Glutamatergic neuron (in vitro differentiated cells): ENCODE results near the gene MAP3K20. TPM values are rescaled to one million over a fixed set of nuclear protein-coding genes. Genes with fewer than 3 reads are reported as not detected.
A peak's percentile ranks its signal among the peaks of the same experiment; 100 is the strongest.

Experiments
- DNase-seq: peaks from one replicate; pipeline ENCODE4 v3.0.0; 2022
- H3K27ac Mint-ChIP-seq: one replicate; pipeline ENCODE4 v1.8.0; 2020; ENCODE audit warnings: mild to moderate bottlenecking, mixed read lengths, inconsistent platforms; ENCODE audit not compliant: unreplicated experiment
- H3K27me3 Mint-ChIP-seq: one replicate; pipeline ENCODE4 v1.8.0; 2020; ENCODE audit warnings: mild to moderate bottlenecking, moderate library complexity, mixed read lengths, inconsistent platforms; ENCODE audit not compliant: unreplicated experiment
- H3K36me3 Mint-ChIP-seq: one replicate; pipeline ENCODE4 v1.8.0; 2020; ENCODE audit warnings: mild to moderate bottlenecking, mixed read lengths, inconsistent platforms; ENCODE audit not compliant: unreplicated experiment
- H3K4me1 Mint-ChIP-seq: one replicate; pipeline ENCODE4 v1.8.0; 2020; ENCODE audit warnings: mild to moderate bottlenecking, low read depth, mixed read lengths, inconsistent platforms; ENCODE audit not compliant: unreplicated experiment
- H3K4me3 Mint-ChIP-seq: one replicate; pipeline ENCODE4 v1.8.0; 2020; ENCODE audit warnings: mild to moderate bottlenecking, mixed read lengths, inconsistent platforms; ENCODE audit not compliant: unreplicated experiment
- H3K9me3 Mint-ChIP-seq: one replicate; pipeline ENCODE4 v1.8.0; 2020; ENCODE audit warnings: mild to moderate bottlenecking, moderate library complexity, mixed read lengths, inconsistent platforms; ENCODE audit not compliant: unreplicated experiment
- total RNA-seq: library from RNA; stranded (reverse); fragmentation: NEBNext Ultra II Directional; extraction: Animal tissue kit (Norgen Biotek cat#: 25700); gene quantifications from one replicate; pipeline ENCODE4 v1.2.1, GENCODE V29; 2021; ENCODE audit not compliant: unreplicated experiment
- TF ChIP-seq, protein P1 (sequence below): fragments of 200-600 bp; sonication (generic); IDR thresholded peaks from one replicate; pipeline ENCODE4 v1.5.0; 2021; ENCODE audit not compliant: partially characterized antibody, unreplicated experiment

Gene MAP3K20
- total RNA-seq, 1 donor from 2014 or later, result 0.76 TPM

GRCh38 chr2:173217116-173217840 lies 141.6 kb downstream of the MAP3K20 start:
- Mint-ChIP-seq H3K27me3 (no peaks in the 10 kb centered on the region), H3K4me3 (no peak overlapping the region), H3K4me1 (peaks cover 13% of the 10 kb centered on the region), H3K27ac (no peak overlapping the region), H3K36me3 (no peaks in the 10 kb centered on the region), H3K9me3 (no peaks in the 10 kb centered on the region)
- DNase-seq, result no peak
- TF ChIP-seq, protein P1, sequence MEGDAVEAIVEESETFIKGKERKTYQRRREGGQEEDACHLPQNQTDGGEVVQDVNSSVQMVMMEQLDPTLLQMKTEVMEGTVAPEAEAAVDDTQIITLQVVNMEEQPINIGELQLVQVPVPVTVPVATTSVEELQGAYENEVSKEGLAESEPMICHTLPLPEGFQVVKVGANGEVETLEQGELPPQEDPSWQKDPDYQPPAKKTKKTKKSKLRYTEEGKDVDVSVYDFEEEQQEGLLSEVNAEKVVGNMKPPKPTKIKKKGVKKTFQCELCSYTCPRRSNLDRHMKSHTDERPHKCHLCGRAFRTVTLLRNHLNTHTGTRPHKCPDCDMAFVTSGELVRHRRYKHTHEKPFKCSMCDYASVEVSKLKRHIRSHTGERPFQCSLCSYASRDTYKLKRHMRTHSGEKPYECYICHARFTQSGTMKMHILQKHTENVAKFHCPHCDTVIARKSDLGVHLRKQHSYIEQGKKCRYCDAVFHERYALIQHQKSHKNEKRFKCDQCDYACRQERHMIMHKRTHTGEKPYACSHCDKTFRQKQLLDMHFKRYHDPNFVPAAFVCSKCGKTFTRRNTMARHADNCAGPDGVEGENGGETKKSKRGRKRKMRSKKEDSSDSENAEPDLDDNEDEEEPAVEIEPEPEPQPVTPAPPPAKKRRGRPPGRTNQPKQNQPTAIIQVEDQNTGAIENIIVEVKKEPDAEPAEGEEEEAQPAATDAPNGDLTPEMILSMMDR, result no peak

DNA sequence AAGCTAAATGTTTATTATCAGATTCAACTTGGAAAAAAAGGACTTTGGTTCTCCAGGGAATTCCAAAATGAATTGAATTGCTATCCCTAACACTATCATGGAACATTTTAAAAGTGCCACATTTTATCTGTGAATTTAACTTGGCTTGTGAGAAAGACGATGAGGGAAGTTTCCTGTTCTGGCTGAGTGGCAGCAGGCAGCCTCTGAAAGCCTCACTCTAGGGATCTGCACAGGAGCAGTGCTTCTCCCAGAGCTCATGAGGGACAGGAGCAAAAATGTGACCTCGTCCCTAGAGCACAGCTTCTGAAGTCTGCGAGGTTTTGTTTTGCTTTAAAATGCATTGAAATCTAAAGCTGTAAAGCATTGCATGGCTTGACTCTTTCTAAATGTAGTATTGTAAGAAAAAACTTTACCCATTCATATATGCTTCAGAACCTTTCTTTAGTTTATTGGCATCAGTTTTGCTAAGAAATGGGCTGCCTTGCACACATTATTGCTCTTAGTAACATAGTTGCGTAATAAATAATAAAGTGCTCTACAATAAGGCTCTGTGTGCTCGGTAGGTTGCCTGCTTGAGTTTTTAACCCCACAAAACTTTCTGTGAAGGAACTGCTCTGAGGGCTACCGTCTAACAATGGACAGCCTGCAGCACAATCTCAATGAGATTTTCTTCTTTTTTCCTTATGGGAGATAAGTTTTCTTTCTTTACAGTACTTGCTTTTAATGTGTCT lies 142.8 kb downstream of the MAP3K20 start:
- Mint-ChIP-seq H3K9me3 (no peaks in the 10 kb centered on the region), H3K4me3 (peak overlapping the region; percentile 47), H3K27me3 (no peaks in the 10 kb centered on the region), H3K4me1 (peaks cover 13% of the 10 kb centered on the region), H3K36me3 (no peaks in the 10 kb centered on the region), H3K27ac (no peak overlapping the region)
- TF ChIP-seq, protein P1, result no peak
- DNase-seq, result no peak

- Mint-ChIP-seq H3K4me3 (no peak overlapping the region), H3K4me1 (peaks cover 13% of the 10 kb centered on the region), H3K36me3 (no peaks in the 10 kb centered on the region), H3K27ac (no peak overlapping the region), H3K27me3 (no peaks in the 10 kb centered on the region), H3K9me3 (no peaks in the 10 kb centered on the region)
- no peak for DNase-seq
- TF ChIP-seq, protein P1, result no peak
These were observed 145.6 kb downstream of the MAP3K20 start for GRCh38 chr2:173221132-173221695.

GRCh38 chr2:173221937-173222594 lies 146.4 kb downstream of the MAP3K20 start:
- DNase-seq, result no peak
- TF ChIP-seq, protein P1, result no peak
- H3K36me3 Mint-ChIP-seq, result no peaks in the 10 kb centered on the region
- no peaks in the 10 kb centered on the region for H3K27me3 Mint-ChIP-seq
- H3K27ac Mint-ChIP-seq, result no peak overlapping the region
- H3K4me3 Mint-ChIP-seq, result no peak overlapping the region
- peaks cover 13% of the 10 kb centered on the region for H3K4me1 Mint-ChIP-seq
- H3K9me3 Mint-ChIP-seq, result no peaks in the 10 kb centered on the region
